ENCODE results near the gene ACSM2B. TPM values are rescaled to one million over a fixed set of nuclear protein-coding genes. Genes with fewer than 3 reads are reported as not detected.
A peak's percentile ranks its signal among the peaks of the same experiment; 100 is the strongest.
"Not testable (repeated sequence)": the region's sequence is repeated elsewhere in the genome, so short reads cannot be mapped to it uniquely, and the experiment has no call there.

Gene ACSM2B
- total RNA-seq, 1 donor from 2014 or later: not detected

GRCh38 chr16:20532284-20532792, 43.8 kb downstream of the ACSM2B start:
- ATAC-seq: not testable (repeated sequence)

DNA sequence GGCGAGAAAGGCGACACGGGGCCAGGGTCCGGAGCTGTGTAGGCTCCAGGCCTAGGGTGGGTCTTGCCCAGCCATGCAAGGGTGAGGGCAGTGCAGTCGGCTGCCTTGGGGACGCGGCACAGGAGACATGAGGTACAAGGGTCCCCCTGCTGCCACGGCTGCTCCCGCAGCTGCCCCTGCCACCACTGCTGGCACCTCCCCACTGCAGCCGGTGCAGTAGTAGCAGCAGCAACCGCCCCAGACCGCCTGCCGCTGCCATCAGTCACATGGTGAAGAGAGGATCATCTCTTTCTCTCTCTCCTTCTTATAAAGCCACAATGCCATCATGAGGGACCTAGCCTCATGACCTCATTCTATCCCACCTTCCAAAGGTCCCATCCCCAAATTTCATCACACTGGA, 44.4 kb downstream of the ACSM2B start:
- ATAC-seq: not testable (repeated sequence)

DNA sequence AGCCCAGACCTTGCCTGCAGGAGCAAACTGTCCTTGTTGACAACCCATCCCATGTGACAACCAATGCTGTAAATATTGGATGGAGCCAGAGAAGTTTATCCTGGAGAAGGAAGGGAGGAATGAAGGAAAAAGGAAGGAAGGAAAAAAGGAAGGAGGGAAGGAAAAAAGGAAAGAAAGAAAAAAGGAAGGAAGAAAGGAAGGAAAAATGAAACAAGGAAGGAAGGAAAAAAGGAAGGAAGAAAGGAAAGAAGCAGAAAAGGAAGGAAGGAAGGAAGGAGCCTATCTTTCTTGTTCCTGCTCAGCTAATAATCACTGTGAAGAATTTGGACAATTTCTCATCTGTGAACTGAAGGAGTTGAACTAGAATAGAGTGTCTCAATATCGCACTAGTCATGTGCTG, 56.1 kb downstream of the ACSM2B start:
- ATAC-seq: no peak

- ATAC-seq: no peak
Observed at GRCh38 chr16:20519231-20519630, 56.9 kb downstream of the ACSM2B start.

GRCh38 chr16:20517149-20517548, 59.0 kb downstream of the ACSM2B start:
- no peak for ATAC-seq

DNA sequence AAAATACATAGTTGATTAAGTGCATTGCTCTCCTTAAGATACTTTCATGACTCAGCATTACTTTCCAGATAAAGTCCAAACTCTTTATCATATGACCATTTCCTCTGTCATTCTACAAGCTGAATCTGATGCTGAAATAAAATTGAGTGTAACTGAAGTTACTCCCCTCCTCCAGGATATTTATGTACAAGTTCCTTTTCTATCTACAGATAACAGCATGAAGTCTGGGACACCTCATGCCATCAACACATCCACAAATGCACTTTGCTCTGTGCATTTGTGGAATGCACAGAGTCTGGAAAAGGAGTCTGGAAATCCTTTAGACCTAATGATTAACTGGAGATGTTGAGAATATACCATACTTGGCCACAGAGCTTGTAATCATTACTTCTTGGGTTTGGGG, 60.5 kb downstream of the ACSM2B start:
- no peak for ATAC-seq

- ATAC-seq: no peak
Observed at GRCh38 chr16:20510323-20510722, 65.8 kb downstream of the ACSM2B start.

- no peak for ATAC-seq
Observed at GRCh38 chr16:20507280-20507679, 68.9 kb downstream of the ACSM2B start.

- ATAC-seq: peak; percentile 37
Observed at GRCh38 chr16:20504418-20504817, 71.7 kb downstream of the ACSM2B start.

DNA sequence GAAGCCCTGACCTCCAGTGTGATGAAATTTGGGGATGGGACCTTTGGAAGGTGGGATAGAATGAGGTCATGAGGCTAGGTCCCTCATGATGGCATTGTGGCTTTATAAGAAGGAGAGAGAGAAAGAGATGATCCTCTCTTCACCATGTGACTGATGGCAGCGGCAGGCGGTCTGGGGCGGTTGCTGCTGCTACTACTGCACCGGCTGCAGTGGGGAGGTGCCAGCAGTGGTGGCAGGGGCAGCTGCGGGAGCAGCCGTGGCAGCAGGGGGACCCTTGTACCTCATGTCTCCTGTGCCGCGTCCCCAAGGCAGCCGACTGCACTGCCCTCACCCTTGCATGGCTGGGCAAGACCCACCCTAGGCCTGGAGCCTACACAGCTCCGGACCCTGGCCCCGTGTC, 84.7 kb downstream of the ACSM2B start:
- ATAC-seq: not testable (repeated sequence)

DNA sequence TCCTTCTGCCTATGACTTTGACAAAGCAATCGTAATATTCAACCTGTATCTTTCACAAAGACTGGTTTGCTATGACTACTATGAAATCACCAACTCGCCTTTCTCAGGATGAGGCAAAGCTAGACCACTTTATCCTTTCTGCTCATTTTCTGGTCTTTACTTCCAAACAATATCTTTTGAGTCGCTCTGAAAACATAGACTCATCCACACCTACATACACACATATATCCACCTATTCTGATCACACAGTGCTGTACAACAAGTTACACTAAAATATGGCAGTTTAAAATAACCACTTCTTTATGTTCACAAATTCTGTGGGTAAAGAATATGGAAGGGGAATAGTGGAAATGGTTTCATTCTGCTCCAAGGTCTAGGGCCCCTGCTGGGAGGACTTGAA, 85.2 kb downstream of the ACSM2B start:
- ATAC-seq: not testable (repeated sequence)

Other genes starting within 250 kb of the ACSM2B start
- gene GP2, start 248.9 kb downstream of the ACSM2B start, total RNA-seq: not detected
- not detected for gene UMOD, start 223.7 kb downstream of the ACSM2B start, total RNA-seq
- gene PDILT, start 171.6 kb downstream of the ACSM2B start, total RNA-seq: not detected
- gene ACSM5, start 166.8 kb downstream of the ACSM2B start, total RNA-seq: 0.12 TPM
- not detected for gene ACSM2A, start 124.8 kb downstream of the ACSM2B start, total RNA-seq
- 0.64 TPM for gene ACSM1, start 121.3 kb upstream of the ACSM2B start, total RNA-seq
- 15.1 TPM for gene THUMPD1, start 165.5 kb upstream of the ACSM2B start, total RNA-seq
- 1.5 TPM for gene ACSM3, start 187.6 kb upstream of the ACSM2B start, total RNA-seq
- gene ERI2, start 230.1 kb upstream of the ACSM2B start, total RNA-seq: 15.4 TPM
- gene REXO5, start 230.2 kb upstream of the ACSM2B start, total RNA-seq: 2.5 TPM

Measured in esophagus mucosa (tissue), 1 donor.